GM18519 (cell line): ENCODE measurements around the gene PLLP.

ENCODE experiments used
- ATAC-seq: cut with Tn5 transposase; IDR thresholded peaks from one replicate; pipeline ENCODE4 v1.9.1; 2021; ENCODE audit warnings: mild to moderate bottlenecking, moderate library complexity; ENCODE audit not compliant: unreplicated experiment, low FRiP score

Gene PLLP

GRCh38 chr16:57258226-57258909 is 26.1 kb downstream of the PLLP start:
- no peak for ATAC-seq

DNA sequence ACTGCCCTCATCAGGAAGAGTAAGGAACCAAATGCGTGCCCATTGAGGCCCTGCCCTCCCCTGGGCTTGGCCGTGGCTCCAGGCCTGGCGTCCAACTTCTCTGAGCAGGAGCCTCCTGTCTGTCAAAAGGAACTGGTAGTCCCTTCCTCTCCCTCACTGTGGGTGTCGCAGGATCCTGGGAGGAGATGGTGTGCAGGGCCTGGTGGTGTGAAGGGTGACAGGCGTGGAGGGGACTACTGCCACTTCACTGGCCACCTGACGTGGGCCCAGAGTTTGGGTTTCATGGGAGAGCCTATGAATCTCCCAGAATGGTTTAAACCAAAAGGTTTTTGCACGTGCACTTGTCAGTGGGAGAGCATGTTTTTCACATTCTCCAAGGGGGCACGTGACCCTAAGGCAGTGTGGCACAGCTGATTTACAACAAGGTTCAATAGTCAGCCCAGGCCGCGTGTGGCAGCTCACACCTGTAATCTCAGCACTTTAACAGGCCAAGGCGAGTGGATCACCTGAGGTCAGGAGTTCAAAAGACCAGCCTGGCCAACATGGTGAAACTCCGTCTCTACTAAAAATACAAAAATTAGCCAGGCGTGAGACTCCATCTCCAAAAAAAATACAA is 26.9 kb downstream of the PLLP start:
- ATAC-seq: no peak

DNA sequence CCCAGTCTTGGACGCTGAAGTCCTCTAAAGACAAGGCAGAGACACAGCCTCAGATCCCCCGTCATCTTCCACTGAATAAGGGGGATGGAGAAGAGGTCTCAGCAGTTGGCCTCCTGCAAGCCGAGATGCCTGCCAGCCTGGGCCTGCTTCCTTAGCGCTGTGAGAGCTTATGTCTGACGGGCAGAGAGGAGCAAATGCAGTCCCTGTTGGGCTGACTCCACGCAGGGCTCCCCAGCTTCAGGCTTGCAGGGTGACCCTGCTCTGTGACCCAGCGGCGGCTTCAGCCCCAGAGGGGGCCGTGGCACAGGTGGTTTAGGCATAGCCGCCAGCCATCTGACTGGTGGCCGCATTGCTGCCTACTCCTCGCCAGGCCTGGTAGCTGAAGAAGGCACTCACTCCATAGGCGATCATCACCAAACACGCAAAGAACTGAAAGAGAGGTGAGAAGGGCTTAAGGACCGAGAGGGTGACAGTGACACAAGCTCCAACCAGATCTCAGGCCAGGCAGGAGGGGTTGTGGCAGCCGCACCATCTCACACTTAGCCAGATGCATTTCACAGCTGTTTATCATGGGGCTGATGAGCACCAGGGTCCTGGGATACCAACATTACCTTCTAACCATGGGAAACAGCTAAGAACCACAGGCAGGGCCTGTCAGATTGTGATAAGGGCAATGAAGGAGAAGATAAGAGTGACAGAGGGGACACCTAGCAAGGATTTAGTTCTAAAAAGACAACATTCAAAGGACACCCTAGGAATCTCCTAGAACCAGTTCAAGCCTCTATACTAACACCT is 27.7 kb downstream of the PLLP start:
- ATAC-seq: no peak

GRCh38 chr16:57255686-57256415 is 28.6 kb downstream of the PLLP start:
- ATAC-seq: no peak

- ATAC-seq: no peak
Measured at GRCh38 chr16:57253466-57253865, 31.0 kb downstream of the PLLP start.

DNA sequence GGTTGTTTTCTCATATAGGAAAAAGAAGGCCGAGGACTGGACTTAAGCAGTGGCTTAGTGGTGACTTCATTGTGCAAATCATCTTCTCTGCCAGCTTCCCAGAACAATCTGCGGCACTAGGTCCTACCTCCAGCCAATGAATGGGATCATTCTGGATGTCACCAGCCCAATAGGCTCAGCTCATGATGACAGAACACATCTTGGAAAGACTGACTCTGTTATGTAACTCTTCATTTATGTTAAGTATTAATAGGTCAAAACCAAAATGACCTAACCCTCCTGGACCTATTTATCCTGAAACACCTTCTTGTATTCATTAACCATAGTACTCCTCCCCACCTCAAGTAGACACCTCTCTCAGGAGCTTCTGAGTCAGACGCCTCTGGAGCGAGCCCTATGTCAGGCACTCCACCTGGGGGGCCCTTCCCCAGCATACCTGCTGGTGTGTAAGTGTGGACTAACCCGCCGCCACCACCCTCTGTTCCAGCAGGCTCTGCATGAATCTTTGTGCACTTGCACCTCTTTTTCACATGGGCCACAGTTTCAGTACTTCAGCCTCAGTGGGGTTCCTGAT is 32.2 kb downstream of the PLLP start:
- no peak for ATAC-seq

GRCh38 chr16:57251352-57251751 is 33.1 kb downstream of the PLLP start:
- ATAC-seq: no peak

DNA sequence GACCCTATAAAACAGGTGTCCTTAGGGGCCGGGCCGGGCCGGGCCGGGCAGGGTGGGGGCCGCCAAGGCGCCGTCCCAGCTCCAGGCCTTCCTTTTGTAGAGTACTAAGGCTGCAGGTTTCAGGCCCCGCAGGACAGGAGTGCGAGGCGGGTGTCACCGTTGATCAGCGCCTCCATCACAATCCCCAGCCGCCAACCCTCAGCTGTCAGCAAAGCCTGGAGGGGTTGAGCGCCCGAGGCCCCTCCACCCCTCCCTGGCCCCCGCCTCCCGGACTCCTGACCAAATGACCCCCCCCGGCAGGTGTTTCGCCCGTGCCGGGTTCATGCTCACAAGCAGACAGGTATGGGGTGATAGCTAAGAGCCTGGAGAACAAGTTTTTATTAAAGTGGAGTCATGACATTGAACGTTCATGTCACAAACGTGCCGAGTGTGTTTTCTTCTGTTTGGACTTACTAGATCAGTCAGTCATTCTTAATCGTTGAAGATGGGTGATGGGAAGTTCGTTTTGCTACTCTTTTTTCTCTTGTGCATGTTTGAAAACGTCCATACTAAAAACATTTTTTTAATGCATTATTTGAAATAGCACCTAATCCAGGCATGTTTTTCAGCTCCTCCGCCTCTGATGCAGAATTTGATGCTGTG is 38.9 kb downstream of the PLLP start:
- peak; percentile 4 for ATAC-seq

- ATAC-seq: peak; percentile 89
Measured at GRCh38 chr16:57244767-57245471, 39.6 kb downstream of the PLLP start, which contains the start of gene ARL2BP. Gene ARL2BP (plus strand): TSS chr16:57245259. CDS start chr16:57245368, 109 bp downstream.

DNA sequence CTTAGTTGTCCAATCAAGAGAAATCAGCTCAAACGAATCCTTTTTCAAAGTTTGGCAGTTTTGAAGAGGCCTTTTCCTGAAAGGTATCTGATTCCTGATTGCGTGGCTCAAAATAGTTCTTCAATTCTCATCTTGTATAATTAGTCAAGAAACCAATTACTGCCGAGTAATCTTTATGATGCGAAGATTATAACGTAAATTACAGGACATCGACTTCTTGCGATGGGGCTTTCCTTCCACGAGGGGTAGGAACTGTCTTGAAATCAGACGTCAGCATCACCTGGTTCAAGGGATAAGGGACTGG is 40.1 kb downstream of the PLLP start:
- peak; percentile 5 for ATAC-seq

GRCh38 chr16:57242650-57243049 is 41.8 kb downstream of the PLLP start:
- ATAC-seq: no peak

GRCh38 chr16:57240851-57241250 is 43.6 kb downstream of the PLLP start:
- no peak for ATAC-seq

GRCh38 chr16:57239107-57239506 is 45.4 kb downstream of the PLLP start:
- no peak for ATAC-seq

DNA sequence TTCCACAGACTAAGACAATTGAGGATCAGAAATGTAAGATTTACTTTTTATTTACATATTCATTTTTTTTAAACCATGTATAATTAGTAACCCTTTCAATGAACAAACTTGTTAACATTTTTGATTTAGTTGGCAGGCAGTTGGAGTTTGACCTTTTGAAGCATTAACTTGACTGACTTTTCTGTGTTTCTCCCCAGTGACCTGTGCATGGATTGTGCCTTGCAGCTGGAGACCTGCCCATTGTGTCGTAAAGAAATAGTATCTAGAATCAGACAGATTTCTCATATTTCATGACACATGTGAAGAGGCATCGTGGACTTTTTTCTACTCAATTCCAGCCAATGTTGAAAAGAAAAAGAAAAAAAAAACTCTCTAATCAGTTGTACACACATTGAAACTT is 45.8 kb downstream of the PLLP start:
- no peak for ATAC-seq

DNA sequence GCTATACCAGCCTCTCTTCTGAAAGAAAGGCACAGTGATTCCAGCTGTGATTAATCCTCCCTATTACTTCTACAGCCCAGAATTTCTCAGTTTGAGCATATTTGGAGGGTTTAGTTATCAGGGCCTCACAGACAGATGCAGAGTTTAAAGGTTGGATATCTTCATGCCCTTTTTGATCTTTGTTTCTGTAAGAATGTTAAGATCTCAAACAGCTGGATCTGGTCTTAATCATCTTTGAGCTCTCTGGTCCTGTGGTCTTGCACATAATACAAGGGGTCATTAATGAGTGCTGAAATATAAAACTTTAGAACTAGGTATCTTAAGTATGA is 48.5 kb downstream of the PLLP start:
- no peak for ATAC-seq

- ATAC-seq: no peak
Measured at GRCh38 chr16:57235128-57236021, 49.1 kb downstream of the PLLP start.

DNA sequence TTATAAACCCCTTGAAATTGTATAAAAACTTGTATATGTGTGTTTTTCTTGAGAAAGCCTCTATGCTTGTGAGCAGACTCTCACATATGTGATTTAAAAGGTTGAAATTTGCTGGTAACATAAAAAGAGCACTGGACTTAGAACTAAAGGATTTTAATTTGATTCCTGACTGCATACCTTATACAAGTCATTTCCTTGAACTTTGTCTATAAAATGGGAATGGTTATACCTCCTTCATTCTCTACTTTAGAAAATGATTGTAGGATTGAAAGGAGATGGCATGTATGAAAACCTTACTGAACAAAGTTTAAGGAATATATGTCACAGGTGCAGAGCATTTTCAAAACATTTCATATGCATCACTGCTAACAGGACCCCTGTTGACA is 49.8 kb downstream of the PLLP start:
- no peak for ATAC-seq

DNA sequence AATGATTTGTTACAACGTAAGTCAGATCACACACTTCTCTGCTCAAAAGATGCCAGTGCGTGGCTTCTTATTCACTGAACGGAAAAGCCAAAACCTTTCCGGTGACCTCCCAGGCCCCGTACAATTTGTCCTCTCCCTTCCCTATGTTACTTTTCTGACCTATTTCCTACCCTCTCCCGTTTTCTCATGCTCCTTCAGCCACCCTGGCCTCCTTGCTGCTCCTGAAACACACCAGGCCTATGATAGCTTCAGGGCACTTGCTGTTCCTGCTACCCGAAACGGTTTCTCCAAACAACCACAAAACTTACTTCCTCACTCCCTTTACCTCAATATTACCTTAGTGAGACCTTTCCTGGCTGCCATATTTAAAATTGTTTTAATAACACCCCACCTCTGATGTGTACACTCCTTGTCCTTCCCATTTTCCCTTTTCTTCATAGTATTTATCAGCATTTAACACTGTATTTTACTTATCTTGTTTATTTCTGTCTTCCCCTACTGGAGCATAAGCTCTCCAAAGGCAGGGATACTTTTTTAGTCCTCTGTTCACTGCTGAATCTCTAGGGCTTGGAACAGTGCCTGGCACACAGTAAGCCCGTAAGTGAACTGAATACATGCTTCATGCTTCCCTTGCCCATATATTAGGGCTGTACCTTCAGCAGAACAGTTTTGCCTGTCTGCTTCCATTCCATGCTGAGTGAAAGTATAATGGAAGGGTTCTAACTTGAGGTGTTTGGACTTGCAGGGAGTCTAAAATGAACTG is 50.3 kb downstream of the PLLP start:
- no peak for ATAC-seq
